ENCODE data around the gene AUTS2. TPM values are rescaled to one million over a fixed set of nuclear protein-coding genes. Genes with fewer than 3 reads are reported as not detected.

Gene AUTS2
- 2.8 and 4.6 TPM in 2 replicates for total RNA-seq (2014; rRNA removed; shearing (Covaris generic))
- 11.0 and 14.3 TPM in 2 replicates for polyA plus RNA-seq (2015; cell fraction: cytosol; rRNA removed)
- 34.1 and 44.4 TPM in 2 replicates for polyA plus RNA-seq (2015; cell fraction: nucleus; rRNA removed)

- DNase-seq (ENCODE audit: low read depth): no peak
These were observed at the start of gene AUTS2 for GRCh38 chr7:69598081-69598486. Gene AUTS2 (plus strand): TSS chr7:69598475. CDS start chr7:69599654, 1,179 bp downstream.

DNA sequence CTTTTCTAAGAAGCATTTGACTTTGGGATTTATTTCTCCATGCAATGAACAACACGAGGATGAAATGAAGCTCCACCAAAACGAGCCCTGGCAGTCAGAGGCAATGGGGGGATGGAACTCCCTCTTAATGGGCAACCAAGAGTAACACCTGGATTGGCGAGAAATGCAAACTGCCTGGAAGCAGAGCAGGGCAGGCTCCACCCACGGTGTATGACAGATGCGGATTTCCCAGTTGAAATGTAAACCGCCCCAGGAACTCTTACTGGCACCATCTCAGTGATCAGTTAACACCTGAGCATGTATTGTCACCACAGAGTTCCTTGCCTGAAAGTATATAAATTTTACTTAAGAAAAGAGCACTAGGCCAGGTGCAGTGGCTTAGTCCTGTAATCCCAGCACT lies 47.3 kb upstream of the AUTS2 start:
- no peak for DNase-seq (ENCODE audit: low read depth)

DNA sequence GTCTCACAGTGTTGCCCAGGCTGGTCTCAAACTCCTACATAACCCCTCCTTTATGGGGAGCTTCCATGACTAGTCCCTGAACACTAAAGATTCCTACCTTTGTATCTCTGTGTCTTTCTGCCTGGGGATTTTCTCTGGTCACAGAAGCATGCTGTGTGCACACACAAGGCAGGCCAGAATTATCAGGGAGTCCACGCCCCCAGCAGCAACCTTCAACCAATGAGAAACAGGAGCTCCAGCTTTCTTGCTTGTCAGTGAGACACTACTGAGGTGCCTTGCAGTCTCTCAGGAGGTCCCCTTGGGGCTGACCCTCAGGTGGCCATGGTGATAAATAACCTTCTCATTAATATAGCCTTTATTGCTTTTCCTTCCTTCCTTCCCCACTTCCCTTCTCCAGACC lies 45.1 kb upstream of the AUTS2 start:
- DNase-seq (ENCODE audit: low read depth): no peak

DNA sequence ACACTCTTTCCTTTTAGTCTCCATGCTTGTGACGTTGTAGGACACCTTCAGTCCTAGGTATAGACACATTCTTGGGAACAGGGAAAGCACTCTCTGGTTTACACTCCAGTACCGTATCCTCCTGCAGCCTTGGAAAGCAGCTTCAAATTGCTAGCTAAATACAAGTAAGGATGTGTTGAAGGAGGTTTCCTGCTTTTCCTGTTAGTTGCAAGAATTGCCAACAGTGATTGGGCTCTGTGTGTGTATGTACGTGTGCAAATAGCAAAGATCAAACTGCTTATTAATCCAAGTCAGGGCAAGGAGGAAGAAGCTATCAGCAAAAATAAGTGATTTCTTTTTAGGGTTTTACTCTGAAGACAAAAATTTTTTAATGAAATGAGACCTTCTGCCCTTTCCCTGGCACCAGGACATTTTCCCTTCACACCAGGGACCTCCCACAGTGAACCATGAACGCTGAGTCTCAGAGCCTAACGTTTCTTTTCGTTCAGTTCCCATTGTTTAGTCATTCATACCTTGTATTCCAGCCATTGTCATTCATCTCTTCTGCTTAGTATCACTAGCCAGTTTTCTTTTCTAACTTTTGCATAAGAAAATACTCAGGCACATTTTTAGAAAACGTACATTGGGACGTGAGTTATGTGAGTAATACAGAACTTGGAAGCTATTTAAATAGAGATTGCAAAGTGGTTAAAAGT lies 36.9 kb upstream of the AUTS2 start:
- DNase-seq (ENCODE audit: low read depth): no peak

DNA sequence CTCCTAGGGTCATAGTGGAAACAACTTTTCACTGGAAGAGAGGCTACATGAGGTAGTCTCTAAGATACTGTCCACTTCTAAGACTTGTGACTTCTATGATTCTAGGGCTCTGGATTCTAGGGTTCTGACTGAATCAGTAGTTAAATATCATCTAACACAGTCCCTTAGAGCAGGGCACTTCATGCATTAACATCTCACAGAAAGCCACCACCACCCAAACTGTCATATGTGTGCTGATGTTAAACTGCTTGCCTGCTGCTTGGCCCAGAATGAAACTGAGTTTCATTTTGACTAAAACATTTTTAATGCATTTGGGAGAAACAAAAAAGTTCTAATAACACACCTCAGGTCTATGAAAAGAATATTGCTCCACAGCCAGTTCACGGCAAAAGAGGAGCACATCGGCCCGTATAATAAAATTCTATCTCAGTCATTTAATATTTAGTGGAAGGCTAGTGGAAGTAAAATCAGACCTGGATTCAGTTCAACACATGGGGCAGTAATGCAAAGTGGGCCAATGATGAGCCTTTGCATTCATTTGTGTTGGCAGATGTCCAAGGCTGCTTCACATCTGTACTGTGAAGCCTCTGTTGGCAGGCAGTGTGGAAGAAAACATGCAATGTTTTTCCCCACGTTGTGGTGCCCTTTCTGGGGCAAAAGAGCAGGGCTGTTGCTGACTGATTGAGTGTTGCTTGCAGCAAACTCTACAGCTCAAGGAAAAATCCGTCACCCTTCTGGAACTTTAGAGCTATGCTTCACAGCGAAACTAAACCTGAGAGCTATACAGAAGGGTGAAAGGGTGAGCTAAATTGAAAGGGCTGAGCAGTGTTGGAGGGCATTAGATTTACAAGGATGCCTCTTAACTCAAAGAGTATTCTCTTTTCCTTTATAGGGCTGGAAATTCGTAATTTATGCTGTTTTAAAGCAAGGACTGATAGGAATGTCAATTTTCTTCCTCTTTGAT lies 33.5 kb upstream of the AUTS2 start:
- no peak for DNase-seq (ENCODE audit: low read depth)

- no peak for DNase-seq (ENCODE audit: low read depth)
These were observed 30.5 kb upstream of the AUTS2 start for GRCh38 chr7:69567800-69568199.

- no peak for DNase-seq (ENCODE audit: low read depth)
These were observed 30.0 kb upstream of the AUTS2 start for GRCh38 chr7:69568266-69568665.

DNA sequence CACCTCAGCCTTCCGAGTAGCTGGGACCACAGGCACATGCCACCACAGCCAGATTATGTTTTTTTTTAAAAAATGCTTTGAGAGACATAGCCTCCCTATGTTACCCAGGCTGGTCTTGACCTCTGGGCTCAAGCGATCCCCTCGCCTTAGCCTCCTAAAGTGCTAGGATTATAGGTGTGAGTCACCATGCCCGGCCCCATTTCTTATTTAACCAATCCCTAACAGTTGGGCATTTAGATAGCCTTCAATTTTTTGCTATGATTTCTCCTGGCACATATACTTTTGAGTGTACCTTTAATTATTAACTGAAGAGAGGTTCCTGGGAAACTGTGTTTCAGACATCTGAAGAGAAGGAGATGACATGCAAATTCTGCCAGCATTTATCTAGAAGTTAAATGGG lies 22.6 kb upstream of the AUTS2 start:
- no peak for DNase-seq (ENCODE audit: low read depth)

- DNase-seq (ENCODE audit: low read depth): no peak
These were observed 21.1 kb upstream of the AUTS2 start for GRCh38 chr7:69577221-69577620.

DNA sequence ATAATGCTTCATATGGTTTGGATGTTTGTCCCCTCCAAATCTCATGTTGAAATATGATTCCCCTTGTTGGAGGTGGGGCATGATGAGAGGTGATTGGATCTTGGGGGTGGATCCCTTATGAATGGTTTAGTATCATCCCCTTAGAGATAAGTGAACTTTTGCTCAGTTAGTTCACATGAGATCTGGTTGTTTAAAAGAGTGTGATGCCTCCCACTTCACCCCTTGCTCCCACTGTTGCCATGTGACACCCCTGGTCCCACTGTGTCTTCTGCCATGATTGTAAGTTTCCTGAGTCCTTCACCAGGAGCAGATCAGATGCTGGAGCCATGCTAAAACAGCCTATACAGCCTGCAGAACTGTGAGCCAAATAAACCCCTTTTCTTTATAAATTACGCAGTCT lies 13.1 kb upstream of the AUTS2 start:
- no peak for DNase-seq (ENCODE audit: low read depth)

DNA sequence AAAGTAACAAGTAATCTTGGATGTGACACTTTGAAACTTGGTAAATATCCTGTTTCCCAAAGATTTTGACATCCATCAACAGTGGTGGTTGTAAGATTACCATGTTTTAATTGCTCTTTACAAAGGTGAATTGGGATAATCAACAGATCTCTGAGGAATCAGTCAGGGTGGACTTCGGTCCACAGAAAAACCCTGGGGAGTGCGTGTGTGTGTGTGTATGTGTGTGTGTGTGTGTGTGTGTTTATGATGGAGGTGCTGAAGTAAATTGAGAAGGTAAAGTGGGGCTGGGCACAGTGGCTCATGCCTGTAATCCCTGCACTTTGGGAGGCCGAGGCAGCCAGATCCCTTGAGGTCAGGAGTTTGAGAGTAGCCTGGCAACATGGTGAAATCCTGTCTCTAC lies 12.0 kb upstream of the AUTS2 start:
- no peak for DNase-seq (ENCODE audit: low read depth)

GRCh38 chr7:69588773-69589172 lies 9.5 kb upstream of the AUTS2 start:
- no peak for DNase-seq (ENCODE audit: low read depth)

GRCh38 chr7:69591805-69592204 lies 6.5 kb upstream of the AUTS2 start:
- DNase-seq (ENCODE audit: low read depth): no peak

GRCh38 chr7:69593511-69593910 lies 4.8 kb upstream of the AUTS2 start:
- no peak for DNase-seq (ENCODE audit: low read depth)

DNA sequence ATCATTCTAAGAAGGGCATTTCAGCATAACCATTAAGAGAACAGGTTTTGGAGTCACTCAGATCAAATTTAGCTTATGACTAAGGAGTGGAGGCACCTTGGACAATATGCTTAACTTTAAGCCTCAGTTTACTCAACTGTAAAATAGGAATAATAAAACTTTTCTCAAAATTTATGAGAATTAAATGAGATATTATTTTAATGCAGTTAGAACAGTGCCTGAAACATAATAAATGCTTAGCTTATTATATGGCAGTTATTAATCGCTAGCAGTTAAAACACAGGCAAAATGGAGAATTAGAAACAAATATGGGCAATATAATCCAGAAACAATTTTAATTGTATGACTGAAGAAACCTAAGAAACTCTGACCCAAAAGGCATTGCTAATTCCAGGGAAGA lies 2.9 kb upstream of the AUTS2 start:
- no peak for DNase-seq (ENCODE audit: low read depth)

GRCh38 chr7:69596056-69596455 lies 2.2 kb upstream of the AUTS2 start:
- no peak for DNase-seq (ENCODE audit: low read depth)

DNA sequence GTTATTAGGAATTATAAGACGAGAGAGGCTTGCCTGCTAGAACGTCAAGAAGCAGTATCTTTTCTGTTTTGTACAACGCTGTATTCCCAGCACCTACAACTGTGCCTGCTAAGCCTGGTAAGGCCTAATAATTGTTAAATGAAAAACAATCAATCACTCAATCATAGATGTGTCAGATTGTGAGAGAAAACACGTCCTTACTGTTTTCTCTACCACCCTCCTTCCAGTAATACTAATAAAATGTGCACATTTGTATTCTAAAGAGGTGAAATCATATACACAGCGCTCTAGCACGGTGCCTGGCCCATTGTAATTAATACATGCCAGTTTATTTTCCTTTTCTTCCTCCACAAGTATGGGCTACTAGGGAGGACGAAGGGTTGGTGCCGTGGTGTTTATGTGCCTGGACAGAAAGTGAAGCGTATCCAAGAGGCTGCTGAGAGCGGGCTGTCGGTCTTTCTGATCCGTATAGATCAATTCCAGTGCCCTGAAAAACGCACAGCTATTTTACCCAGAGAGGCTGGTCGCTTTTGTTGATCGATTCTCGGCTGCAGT lies 1.5 kb upstream of the AUTS2 start:
- DNase-seq (ENCODE audit: low read depth): no peak

DNA sequence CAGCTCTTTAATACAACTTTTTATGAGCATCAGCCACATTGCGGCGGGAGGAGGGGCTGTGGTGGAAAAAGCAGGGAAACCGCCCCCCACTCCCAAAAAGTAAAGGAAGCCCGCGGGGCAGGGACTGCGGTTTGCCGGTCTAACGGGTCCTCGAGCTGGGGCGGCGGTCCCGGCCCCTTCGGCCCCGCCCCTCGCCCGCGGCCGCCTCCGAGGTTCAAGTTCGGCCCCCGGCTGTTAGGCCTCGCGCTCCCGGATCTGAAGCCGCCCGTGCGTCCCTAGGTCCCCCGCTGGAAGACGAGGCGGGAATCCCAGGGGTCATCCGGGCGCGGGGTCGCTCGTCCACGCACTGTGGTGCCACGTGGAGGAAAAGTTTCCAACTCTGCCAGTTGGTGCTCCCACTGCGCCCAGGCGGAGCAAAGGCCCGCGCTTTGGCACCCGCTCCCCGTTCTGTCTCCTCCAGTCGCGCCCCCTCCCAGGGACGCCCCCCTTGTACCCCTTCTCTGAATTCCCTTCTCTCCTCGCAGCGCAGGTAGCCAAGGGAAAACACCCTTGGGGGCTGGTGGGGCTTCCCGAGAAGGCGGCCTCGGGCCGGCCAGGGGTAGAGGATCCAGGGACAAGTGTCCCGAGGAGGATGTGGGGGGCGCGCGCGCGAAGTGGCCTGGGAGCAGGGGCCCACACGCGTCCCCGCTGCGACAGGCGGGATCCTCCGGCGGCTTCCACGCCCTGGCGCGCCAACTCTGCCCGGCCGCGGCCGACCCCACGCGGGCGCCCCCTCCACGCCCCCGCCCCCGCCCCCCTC lies 798 bp upstream of the AUTS2 start:
- no peak for DNase-seq (ENCODE audit: low read depth)

GRCh38 chr7:69598487-69599285 lies 411 bp downstream of the AUTS2 start:
- DNase-seq (ENCODE audit: low read depth): peak; percentile 2

- no peak for DNase-seq (ENCODE audit: low read depth)
These were observed 1.1 kb downstream of the AUTS2 start for GRCh38 chr7:69599286-69599954.

Data from HT1080 (cell line).